Gastroesophageal sphincter (tissue), 3 donors: Measurements from ENCODE around the gene CNTLN.

ENCODE experiments used
- CTCF ChIP-seq, 4 experiments: fragments of 200-600 bp in 2 of 4; fragments of 450-650 bp in 2 of 4; sonication (generic) in 1 of 4; IDR thresholded peaks; one replicate each; pipeline ENCODE4 v1.5.1; 2017 to 2019; ENCODE audit warnings: antibody characterized with exemption in 4 of 4, mild to moderate bottlenecking in 2 of 4, moderate library complexity in 2 of 4
- EP300 ChIP-seq: sonication (generic); formaldehyde crosslinking; IDR thresholded peaks from one replicate; pipeline ENCODE4 v1.6.1; 2017; ENCODE audit warnings: antibody characterized with exemption, mild to moderate bottlenecking
- POLR2A ChIP-seq, 2 donors: fragments of 450-650 bp; IDR thresholded peaks; one replicate each; pipeline ENCODE4 v1.6.1; 2017; ENCODE audit warnings: antibody characterized with exemption in 2 of 2, mild to moderate bottlenecking in 2 of 2, moderate library complexity in 1 of 2
- POLR2AphosphoS5 ChIP-seq: sonication (generic); formaldehyde crosslinking; IDR thresholded peaks from one replicate; pipeline ENCODE4 v1.6.1; 2017; ENCODE audit warnings: antibody characterized with exemption

- no peak for TF ChIP-seq CTCF (IDR thresholded peaks at IDR 0.05)
- no peak for TF ChIP-seq POLR2A (IDR thresholded peaks at IDR 0.05)
- TF ChIP-seq POLR2AphosphoS5, result no peak
- no peak for TF ChIP-seq EP300
These were observed 204.3 kb downstream of the CNTLN start for GRCh38 chr9:17339156-17339555.
